Activated CD4-positive, alpha-beta T cell treated with anti-CD3 and anti-CD28 coated beads, Interleukin-10, Interleukin-2, amounts not matched to agents 100 ng/mL and 50 ng/mL, durations not matched to agents 16 hours and 8 hours (primary cell): ENCODE results near the gene SHANK2.

ENCODE experiments used
- DNase-seq: peaks from one replicate; pipeline ENCODE4 v3.0.0-alpha.2; 2020

The SHANK2 gene

GRCh38 chr11:71268706-71269321, 16.4 kb upstream of the SHANK2 start:
- no peak for DNase-seq

GRCh38 chr11:71267807-71268421, 15.5 kb upstream of the SHANK2 start:
- DNase-seq = no peak

GRCh38 chr11:71266114-71266833, 13.9 kb upstream of the SHANK2 start:
- DNase-seq = no peak

GRCh38 chr11:71265559-71266092, 13.2 kb upstream of the SHANK2 start:
- DNase-seq = no peak

- DNase-seq = no peak
Measured at GRCh38 chr11:71263386-71263785, 11.0 kb upstream of the SHANK2 start.

GRCh38 chr11:71255800-71256479, 3.6 kb upstream of the SHANK2 start:
- DNase-seq = no peak

- DNase-seq = no peak
Measured at GRCh38 chr11:71255323-71255722, 2.9 kb upstream of the SHANK2 start.

- DNase-seq = no peak
Measured at GRCh38 chr11:71253794-71254193, 1.4 kb upstream of the SHANK2 start.

GRCh38 chr11:71252770-71253730, 673 bp upstream of the SHANK2 start:
- no peak for DNase-seq

- no peak for DNase-seq
Measured at GRCh38 chr11:71251761-71252268, 562 bp downstream of the SHANK2 start.

GRCh38 chr11:71251151-71251721, 1.1 kb downstream of the SHANK2 start:
- no peak for DNase-seq

- no peak for DNase-seq
Measured at GRCh38 chr11:71250523-71251150, 1.7 kb downstream of the SHANK2 start.

- no peak for DNase-seq
Measured at GRCh38 chr11:71249301-71249700, 3.1 kb downstream of the SHANK2 start.

- DNase-seq = no peak
Measured at GRCh38 chr11:71248656-71249055, 3.7 kb downstream of the SHANK2 start.

- no peak for DNase-seq
Measured at GRCh38 chr11:71248251-71248570, 4.2 kb downstream of the SHANK2 start.

- DNase-seq = no peak
Measured at GRCh38 chr11:71247551-71248250, 4.7 kb downstream of the SHANK2 start.

- no peak for DNase-seq
Measured at GRCh38 chr11:71246559-71246958, 5.8 kb downstream of the SHANK2 start.

GRCh38 chr11:71245601-71246391, 6.6 kb downstream of the SHANK2 start:
- DNase-seq = no peak

GRCh38 chr11:71244116-71244810, 8.1 kb downstream of the SHANK2 start:
- no peak for DNase-seq
